PC-9 (cell line): ENCODE data around the gene SUN1. TPM values are rescaled to one million over a fixed set of nuclear protein-coding genes. Genes with fewer than 3 reads are reported as not detected.
A peak's percentile ranks its signal among the peaks of the same experiment; 100 is the strongest.

Experiments
- BruUV-seq: library from RNA; stranded (reverse); fragments of 400-500 nt; replicated peaks from 2 replicates; lab custom pipeline; 2021; lab: Mats Ljungman, UMichigan
- CTCF ChIA-PET: fragments of 300-600 bp; sonication (Branson Sonifier 250); formaldehyde crosslinking; loops from one replicate; lab custom pipeline; 2022; ENCODE audit warnings: antibody characterized with exemption; lab: Charles Lee
- POLR2A ChIA-PET: fragments of 300-600 bp; sonication (Branson Sonifier 250); formaldehyde crosslinking; loops from one replicate; lab custom pipeline; 2022; ENCODE audit warnings: antibody characterized with exemption; ENCODE audit not compliant: unreplicated experiment; lab: Charles Lee
- DNase-seq, 2 experiments: peaks; one replicate each; pipeline versions ENCODE4 v3.0.0 to v3.0.0-alpha.2; 2015 to 2022; ENCODE audit warnings: mixed read lengths in 1 of 2
- H2AFZ ChIP-seq: fragments of 200-600 bp; sonication (generic); 2 replicates; pipeline ENCODE4 v1.8.1; 2017; ENCODE audit warnings: antibody characterized with exemption
- H3F3A ChIP-seq: fragments of 200-600 bp; sonication (generic); 2 replicates; pipeline ENCODE4 v1.8.1; 2017; ENCODE audit warnings: antibody characterized with exemption, mild to moderate bottlenecking, low read depth; ENCODE audit not compliant: insufficient read depth
- H3K27ac ChIP-seq: fragments of 200-600 bp; sonication (generic); 2 replicates; pipeline ENCODE4 v1.6.1; 2016; ENCODE audit warnings: mixed run types
- H3K27me3 ChIP-seq: fragments of 200-600 bp; sonication (generic); 2 replicates; pipeline ENCODE4 v1.6.1; 2016; ENCODE audit warnings: low read depth, mixed run types; ENCODE audit not compliant: insufficient read depth
- H3K36me3 ChIP-seq: fragments of 200-600 bp; sonication (generic); 2 replicates; pipeline ENCODE4 v1.6.1; 2016; ENCODE audit warnings: low read depth, mixed run types
- H3K4me1 ChIP-seq: fragments of 200-600 bp; sonication (generic); replicated peaks from 2 replicates; pipeline ENCODE4 v1.6.1; 2016; ENCODE audit warnings: mixed run types; ENCODE audit not compliant: insufficient read depth
- H3K4me2 ChIP-seq: fragments of 200-600 bp; sonication (generic); 2 replicates; pipeline ENCODE4 v1.6.1; 2017; ENCODE audit warnings: mixed run types
- H3K4me3 ChIP-seq: fragments of 200-600 bp; sonication (generic); 2 replicates; pipeline ENCODE4 v1.6.1; 2016; ENCODE audit warnings: mixed run types
- H3K79me2 ChIP-seq: fragments of 200-600 bp; sonication (generic); 2 replicates; pipeline ENCODE4 v1.6.1; 2017; ENCODE audit warnings: low read depth, mixed run types
- H3K9me2 ChIP-seq: fragments of 200-600 bp; sonication (generic); 2 replicates; pipeline ENCODE4 v1.8.1; 2017; ENCODE audit warnings: mild to moderate bottlenecking; ENCODE audit not compliant: insufficient read depth
- H3K9me3 ChIP-seq: fragments of 200-600 bp; sonication (generic); 2 replicates; pipeline ENCODE4 v1.8.1; 2016; ENCODE audit warnings: low read depth; ENCODE audit not compliant: insufficient read depth
- H4K20me1 ChIP-seq: fragments of 200-600 bp; sonication (generic); 2 replicates; pipeline ENCODE4 v1.8.1; 2017; ENCODE audit not compliant: insufficient read depth
- CTCF ChIP-seq: fragments of 200-600 bp; sonication (generic); conservative IDR thresholded peaks from 2 replicates; pipeline ENCODE4 v1.6.1; 2017; ENCODE audit warnings: mixed run types, antibody characterized with exemption, mild to moderate bottlenecking, moderate library complexity
- EZH2 ChIP-seq: fragments of 200-600 bp; sonication (generic); IDR thresholded peaks from 2 replicates; pipeline ENCODE4 v1.8.0; 2017; ENCODE audit warnings: antibody characterized with exemption, low read depth
- intact Hi-C: fragments of 100-400 bp; cut with micrococcal nuclease; formaldehyde crosslinking; loops from one replicate; pipeline ENCODE4 v1.10.0; 2022; ENCODE audit not compliant: unreplicated experiment
- total RNA-seq: library from RNA; stranded (reverse); gene quantifications from 2 replicates; pipeline ENCODE4 v1.2.3, GENCODE V29; 2021

The SUN1 gene
- total RNA-seq, 1 experiment from 2014 or later, result 245 TPM

GRCh38 chr7:874031-874749 lies 41.9 kb downstream of the SUN1 start:
- ChIA-PET POLR2A (no interaction called here), CTCF (interaction anchor here (0.6 to 1.4 kb wide), 4 partner anchors 27 to 549 kb away, joined by 3 to 5 read pairs (median 5); no protein-coding TSS in a partner anchor)
- Histone ChIP-seq H3K27me3 (no peaks in the 10 kb centered on the region), H3K4me3 (no peak overlapping the region), H2AFZ (no peak overlapping the region), H3K4me1 (peaks cover 17% of the 10 kb centered on the region), H3F3A (peaks cover 56% of the 10 kb centered on the region), H3K9me3 (no peaks in the 10 kb centered on the region), H3K9me2 (no peaks in the 10 kb centered on the region), H3K4me2 (no peak overlapping the region), H3K27ac (peak overlapping the region; percentile 36; the same call in 1 of the 2 replicates), H3K79me2 (peaks cover 22% of the 10 kb centered on the region), H3K36me3 (peaks cover 33% of the 10 kb centered on the region), H4K20me1 (peaks cover 14% of the 10 kb centered on the region)
- BruUV-seq, result no TSS peak
- intact Hi-C loops, result loop anchor here (5.0 kb wide), 1 partner anchor 552 kb away; no protein-coding TSS in a partner anchor
- no peak for TF ChIP-seq CTCF
- TF ChIP-seq EZH2, result no peak
- DNase-seq, result no peak

- Histone ChIP-seq H3K27ac (no peak overlapping the region), H3K36me3 (peaks cover 30% of the 10 kb centered on the region), H3K79me2 (peaks cover 30% of the 10 kb centered on the region), H3K27me3 (no peaks in the 10 kb centered on the region), H3K9me3 (no peaks in the 10 kb centered on the region), H3K4me2 (no peak overlapping the region), H4K20me1 (peaks cover 23% of the 10 kb centered on the region), H3F3A (peaks cover 55% of the 10 kb centered on the region), H3K9me2 (no peaks in the 10 kb centered on the region), H3K4me1 (peaks cover 20% of the 10 kb centered on the region), H2AFZ (no peak overlapping the region), H3K4me3 (no peak overlapping the region)
- CTCF ChIA-PET, result interaction anchor here (0.5 kb wide), 1 partner anchor 732 kb away, joined by 7 read pairs; no protein-coding TSS in a partner anchor
- TSS peak; percentile 70 for BruUV-seq
- TF ChIP-seq EZH2 (no peak), CTCF (no peak)
- no peak for DNase-seq
- intact Hi-C loops, result loop anchor here (5.0 kb wide), 1 partner anchor 282 kb away; no protein-coding TSS in a partner anchor
- POLR2A ChIA-PET, result no interaction called here
These were observed 42.8 kb downstream of the SUN1 start for GRCh38 chr7:875051-875450.

- Histone ChIP-seq H3K36me3 (peaks cover 27% of the 10 kb centered on the region), H3K4me3 (peak overlapping the region; percentile 37; the same call in 1 of the 2 replicates), H3K4me1 (peaks cover 20% of the 10 kb centered on the region), H3K27me3 (no peaks in the 10 kb centered on the region), H2AFZ (0 out of 2 replicates have a peak overlapping the region, but pooled peaks have one; percentile 44), H3K79me2 (peaks cover 35% of the 10 kb centered on the region), H4K20me1 (peaks cover 28% of the 10 kb centered on the region), H3K9me3 (no peaks in the 10 kb centered on the region), H3F3A (peaks cover 50% of the 10 kb centered on the region), H3K27ac (peak overlapping the region; percentile 49), H3K4me2 (peak overlapping the region; percentile 66), H3K9me2 (no peaks in the 10 kb centered on the region)
- BruUV-seq, result no TSS peak
- DNase-seq, result no peak
- ChIA-PET CTCF (no interaction called here), POLR2A (no interaction called here)
- TF ChIP-seq EZH2 (no peak), CTCF (no peak)
- intact Hi-C loops, result loop anchor here (1.0 to 5.0 kb wide), 6 partner anchors 25 to 301 kb away; no protein-coding TSS in a partner anchor
These were observed 43.3 kb downstream of the SUN1 start for GRCh38 chr7:875476-876076.
